22Rv1 (cell line): Measurements from ENCODE around the gene KY.

ENCODE experiments used
- H3K27ac ChIP-seq: fragments of 450-650 bp; 2 replicates; pipeline ENCODE4 v1.5.1; 2017
- CTCF ChIP-seq: fragments of 450-650 bp; IDR thresholded peaks from 2 replicates; pipeline ENCODE4 v1.5.1; 2017; ENCODE audit warnings: mild to moderate bottlenecking
- ZFX ChIP-seq: fragments of 450-650 bp; IDR thresholded peaks from 2 replicates; pipeline ENCODE4 v1.6.1; 2017; ENCODE audit warnings: antibody characterized with exemption, borderline replicate concordance

KY gene

GRCh38 chr3:134667406-134667805 is 16.6 kb upstream of the KY start:
- TF ChIP-seq CTCF (no peak), ZFX (no peak)
- no peak overlapping the region for H3K27ac ChIP-seq

GRCh38 chr3:134666885-134667284 is 16.1 kb upstream of the KY start:
- H3K27ac ChIP-seq = no peak overlapping the region
- no peak for TF ChIP-seq CTCF
- TF ChIP-seq ZFX = no peak

GRCh38 chr3:134666466-134666865 is 15.6 kb upstream of the KY start:
- TF ChIP-seq CTCF = no peak
- no peak for TF ChIP-seq ZFX
- H3K27ac ChIP-seq = no peak overlapping the region

GRCh38 chr3:134666052-134666451 is 15.2 kb upstream of the KY start:
- no peak for TF ChIP-seq CTCF
- H3K27ac ChIP-seq = no peak overlapping the region

- no peak overlapping the region for H3K27ac ChIP-seq
- no peak for TF ChIP-seq CTCF
- no peak for TF ChIP-seq ZFX
These were observed 14.4 kb upstream of the KY start for GRCh38 chr3:134665243-134665642.

- no peak for TF ChIP-seq ZFX
- TF ChIP-seq CTCF = no peak
- H3K27ac ChIP-seq = no peak overlapping the region
These were observed 13.1 kb upstream of the KY start for GRCh38 chr3:134663721-134664456.

GRCh38 chr3:134660046-134660441 is 9.2 kb upstream of the KY start:
- no peak overlapping the region for H3K27ac ChIP-seq
- TF ChIP-seq CTCF = no peak
- TF ChIP-seq ZFX = no peak
